HG03066 (cell line): Measurements from ENCODE around the gene RERG.
"Not testable (repeated sequence)": the region's sequence is repeated elsewhere in the genome, so short reads cannot be mapped to it uniquely, and the experiment has no call there.

Experiments used
- ATAC-seq: cut with Tn5 transposase; IDR thresholded peaks from one replicate; pipeline ENCODE4 v1.9.1; 2021; ENCODE audit warnings: low read depth; ENCODE audit not compliant: unreplicated experiment

RERG gene, protein sequence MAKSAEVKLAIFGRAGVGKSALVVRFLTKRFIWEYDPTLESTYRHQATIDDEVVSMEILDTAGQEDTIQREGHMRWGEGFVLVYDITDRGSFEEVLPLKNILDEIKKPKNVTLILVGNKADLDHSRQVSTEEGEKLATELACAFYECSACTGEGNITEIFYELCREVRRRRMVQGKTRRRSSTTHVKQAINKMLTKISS

DNA sequence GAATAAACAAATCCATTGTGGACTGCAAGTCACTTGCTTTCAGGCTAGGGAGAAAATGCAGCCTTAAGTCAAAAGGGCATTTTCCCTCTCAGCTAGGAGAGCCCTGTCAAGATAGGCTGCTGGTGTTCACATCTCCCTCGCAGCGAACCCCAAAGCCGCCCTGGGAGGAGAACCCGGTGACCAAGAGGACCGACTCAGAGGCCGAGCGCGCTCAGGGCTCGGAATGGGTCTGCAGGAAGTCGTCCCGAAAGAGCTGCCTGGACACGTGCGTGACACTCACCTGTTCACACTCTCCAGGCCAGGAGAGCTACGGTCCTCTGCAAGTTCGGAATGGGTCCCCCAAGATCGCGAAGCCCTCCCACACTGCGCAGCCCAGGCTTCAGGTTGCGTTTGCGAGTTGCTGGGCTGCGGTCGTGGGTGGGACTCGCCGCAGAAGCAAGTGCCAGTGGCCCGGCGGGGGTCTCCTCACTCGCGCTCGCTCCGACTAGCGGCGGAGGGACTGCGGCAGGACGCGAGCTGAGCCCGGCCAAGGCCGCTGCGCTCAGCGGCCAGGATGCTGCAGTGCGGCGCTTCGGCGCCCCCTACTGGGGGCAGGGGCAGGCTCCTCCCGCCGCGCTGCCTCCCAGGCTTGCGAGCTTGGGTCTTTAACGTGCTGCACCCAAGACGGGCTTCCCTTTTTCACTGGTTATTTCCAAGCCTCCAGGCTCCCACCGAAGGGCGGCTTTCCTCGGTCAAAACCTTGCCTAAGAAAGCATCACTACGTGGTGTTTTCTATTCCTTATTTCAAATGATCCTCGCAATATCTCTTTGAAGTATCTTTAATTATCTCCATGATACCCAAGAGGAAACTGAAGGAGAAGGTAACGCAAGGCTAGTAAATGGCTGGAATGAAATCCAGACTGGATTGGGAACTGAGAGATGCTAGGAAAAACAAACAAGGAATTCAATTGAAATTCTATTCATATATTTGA, at the start of gene RERG:
Gene RERG (minus strand): TSS at position 503 of the 971 bp plus-strand sequence. CDS start 3,928 bp downstream, outside the sequence.
- ATAC-seq = peak; percentile 87

DNA sequence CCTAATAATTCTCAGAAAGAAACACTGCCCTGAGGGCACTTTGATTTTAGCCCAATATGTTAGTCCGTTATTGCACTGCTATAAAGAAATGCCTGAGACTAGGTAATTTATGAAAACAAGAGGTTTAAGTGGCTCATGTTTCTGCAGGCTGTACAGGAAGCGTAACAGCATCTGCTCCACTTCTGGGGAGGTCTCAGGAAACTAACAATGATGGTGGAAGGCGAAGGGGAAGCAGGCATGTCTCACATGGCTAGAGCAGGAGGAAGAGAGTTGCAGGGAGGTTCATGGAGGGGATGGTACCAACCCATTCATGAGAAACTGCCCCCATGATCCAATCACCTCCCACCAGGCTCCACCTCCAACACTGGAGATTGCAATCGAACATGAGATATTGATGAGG, 49.4 kb upstream of the RERG start:
- no peak for ATAC-seq

DNA sequence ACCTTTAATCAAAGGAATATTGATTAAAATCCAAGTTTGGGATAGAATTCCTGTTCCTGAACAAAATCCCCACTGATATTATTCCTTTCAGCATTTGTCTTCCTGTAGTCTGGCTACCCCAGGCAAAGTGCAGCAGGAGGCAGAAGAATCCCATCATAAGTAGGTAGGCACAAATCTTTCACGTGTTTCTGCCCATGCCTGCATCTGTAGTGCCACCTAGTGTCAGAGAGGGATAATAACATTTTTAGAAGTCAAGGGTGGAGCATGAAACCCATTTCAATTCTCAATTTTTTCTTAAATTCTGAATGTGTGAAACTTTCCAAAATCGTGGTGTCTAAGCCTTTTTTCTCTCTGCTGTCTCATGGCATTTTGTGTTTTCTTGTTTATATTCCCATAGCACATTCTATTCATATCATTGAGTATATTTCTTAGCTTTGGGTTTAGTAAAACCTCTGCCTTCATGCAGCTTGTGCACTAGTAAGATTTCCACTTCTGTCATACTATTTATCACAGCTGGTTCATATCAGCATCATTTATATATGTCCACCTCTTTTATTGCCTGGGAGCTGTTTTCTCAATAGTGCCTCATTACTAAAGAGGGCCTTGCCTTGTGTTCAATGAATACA, 47.8 kb upstream of the RERG start:
- no peak for ATAC-seq

DNA sequence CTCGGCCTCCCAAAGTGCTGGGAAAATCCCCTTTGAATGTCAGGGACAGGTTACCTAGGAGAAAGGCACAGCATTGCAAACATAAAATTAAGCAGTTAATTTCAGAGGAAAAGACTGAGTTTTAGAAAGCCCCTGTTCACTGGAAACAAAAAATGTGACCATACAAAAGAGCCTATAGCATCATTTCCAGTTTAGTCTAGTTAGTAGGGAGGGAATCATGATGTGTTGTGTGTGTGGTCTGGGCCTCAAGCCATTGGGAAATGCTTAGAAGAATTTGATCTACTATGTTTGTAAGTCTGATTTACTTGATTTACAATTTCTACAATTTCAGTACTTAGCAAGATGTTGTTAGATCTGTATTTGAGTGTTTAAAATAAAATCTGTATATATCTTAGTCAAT, 47.1 kb upstream of the RERG start:
- ATAC-seq = no peak

DNA sequence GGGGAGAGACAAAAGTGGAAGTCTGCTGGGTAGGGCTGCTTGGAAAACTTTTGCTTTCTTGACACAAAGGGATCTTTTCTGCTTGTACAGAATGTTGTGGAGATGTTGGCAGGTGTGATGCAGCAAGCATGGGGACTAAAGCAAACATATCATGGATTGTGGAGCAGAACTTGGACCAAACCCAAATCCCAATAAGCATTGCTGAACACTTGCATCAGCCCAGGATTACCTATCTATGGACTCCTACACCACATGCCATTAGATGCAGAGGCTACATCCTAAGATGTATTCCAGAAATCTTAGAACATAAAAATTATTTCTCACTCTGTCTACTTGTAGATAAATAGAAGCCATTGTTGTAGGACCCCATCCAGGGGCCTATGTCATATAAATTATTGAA, 44.7 kb upstream of the RERG start:
- no peak for ATAC-seq

DNA sequence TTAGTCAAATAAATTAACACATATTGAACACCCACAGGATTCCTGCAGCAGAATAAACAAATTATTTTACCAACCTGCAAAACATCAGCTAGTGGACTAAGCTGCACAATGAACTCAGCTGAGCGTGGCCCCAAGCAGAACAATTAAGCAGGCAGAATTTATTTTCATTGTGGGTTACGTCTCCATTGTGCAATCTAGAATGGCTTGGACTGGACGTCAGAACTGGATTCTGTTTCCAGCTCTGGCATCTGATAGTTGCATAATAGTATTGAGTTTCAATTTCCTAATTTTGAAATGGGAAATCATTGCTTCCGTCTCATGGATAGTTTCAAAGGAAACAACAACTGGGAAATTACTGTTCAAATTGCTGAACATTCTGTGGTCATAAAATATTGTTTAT, 35.5 kb upstream of the RERG start:
- no peak for ATAC-seq

DNA sequence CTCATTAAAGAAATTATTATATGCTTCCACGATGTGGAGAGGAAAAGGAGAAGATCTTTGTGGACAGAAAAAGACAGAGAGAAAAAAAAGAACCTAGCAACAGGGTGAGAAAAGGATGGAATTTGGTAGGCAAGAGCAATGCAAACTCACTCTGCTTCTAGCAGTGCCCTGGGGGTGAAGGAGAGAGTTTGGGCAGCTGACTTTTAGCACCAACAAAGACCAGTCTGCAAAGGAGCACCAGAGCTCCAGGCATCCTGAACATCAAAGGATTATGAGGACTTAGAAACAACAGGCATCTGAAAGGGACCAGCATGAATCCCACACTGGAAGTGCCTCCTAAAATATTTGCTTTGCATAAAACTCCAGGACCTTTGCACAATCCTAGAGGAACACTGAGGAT, 32.8 kb upstream of the RERG start:
- no peak for ATAC-seq

DNA sequence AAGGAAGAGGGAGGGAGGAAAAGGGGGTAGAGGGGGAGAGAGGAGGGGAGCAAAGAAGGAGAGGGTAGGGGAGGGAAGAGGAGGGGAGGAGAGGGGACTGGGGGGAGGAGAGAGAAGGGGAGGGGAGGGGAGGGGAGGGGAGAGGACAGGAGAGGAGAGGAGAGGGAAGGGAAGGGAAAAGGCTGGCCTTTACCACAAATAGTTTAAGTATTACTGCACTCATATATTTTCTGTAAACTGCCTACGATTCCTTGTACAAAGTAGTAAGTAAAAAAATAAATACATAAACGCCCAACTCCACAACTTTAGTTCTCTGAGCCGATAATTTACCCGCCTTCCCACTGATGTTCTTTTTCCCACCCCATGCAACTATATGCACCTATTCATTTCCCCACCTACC, 23.7 kb upstream of the RERG start:
- no peak for ATAC-seq

DNA sequence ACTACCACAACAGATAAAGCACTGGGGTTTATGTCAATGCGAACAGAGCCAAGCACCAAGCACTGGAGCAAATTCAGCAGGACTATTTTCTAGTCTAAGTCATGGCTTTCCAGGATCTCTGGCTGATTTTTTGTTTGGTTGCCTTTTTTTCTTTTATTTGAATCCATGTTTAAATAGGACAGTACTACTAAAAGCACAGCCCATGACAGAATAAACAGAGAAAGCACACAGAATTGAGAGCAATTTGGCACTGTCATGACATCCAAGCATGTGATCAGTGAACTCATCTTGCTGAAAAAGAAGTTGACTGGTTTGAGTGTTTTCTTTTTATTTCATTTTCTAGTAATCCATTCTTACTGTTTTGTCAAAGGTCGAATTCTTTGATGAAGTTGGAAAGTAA, 23.1 kb upstream of the RERG start:
- ATAC-seq = no peak

DNA sequence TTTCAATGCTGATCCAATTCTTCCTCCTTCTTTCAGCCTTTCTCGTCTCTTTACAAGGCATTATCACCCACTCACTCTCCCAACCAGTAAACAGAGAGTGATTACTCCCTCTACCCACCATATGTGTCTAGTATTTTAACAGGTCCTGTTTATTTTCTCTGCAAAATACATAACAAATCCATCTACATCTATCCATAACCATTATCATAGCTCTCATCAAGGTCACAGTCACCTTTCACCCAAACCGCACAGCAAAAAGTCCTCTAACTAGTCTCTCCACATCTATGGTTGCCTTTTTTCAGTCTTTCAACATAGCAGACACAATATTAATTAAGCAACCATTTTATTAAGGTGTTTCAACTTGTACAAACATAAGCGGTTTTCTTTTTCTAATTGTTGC, 21.9 kb upstream of the RERG start:
- ATAC-seq = no peak

DNA sequence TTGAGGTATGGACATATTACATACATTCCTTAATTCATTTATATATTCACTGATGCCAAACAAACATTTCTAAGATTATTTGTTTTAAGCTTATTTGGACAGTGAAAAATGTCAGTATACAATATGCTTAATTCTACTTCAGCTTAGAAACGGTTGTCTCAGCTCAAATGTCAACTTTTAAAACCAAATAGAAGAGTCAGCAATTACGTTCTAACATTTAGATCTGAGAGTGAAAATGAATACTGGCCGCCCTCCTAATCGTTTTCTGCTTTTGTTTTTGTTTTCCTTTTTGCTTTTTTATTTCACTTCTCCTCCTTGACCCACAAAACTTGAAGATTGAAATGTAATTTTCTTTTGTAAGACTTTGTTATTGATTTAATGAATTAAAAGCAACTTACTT, 19.7 kb upstream of the RERG start:
- no peak for ATAC-seq

DNA sequence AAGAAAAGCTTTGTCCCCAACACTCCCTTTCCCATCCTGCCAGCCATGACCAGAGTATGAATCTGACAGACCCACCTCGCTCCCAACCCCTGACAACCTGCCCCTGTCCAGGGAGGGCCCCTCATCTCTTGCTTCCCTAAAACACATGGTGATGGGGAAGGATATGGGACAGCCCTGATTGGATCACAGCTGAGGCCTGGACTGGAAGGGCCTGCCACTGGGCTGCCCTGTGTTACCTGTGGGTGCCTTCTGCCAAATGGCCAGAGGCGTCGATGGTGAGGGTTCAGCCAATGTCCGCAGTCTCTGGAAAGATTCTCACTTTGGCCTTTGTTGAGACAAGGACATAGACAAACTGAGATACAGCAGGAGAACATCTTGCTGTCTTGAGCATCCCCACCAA, 13.3 kb upstream of the RERG start:
- ATAC-seq = no peak

DNA sequence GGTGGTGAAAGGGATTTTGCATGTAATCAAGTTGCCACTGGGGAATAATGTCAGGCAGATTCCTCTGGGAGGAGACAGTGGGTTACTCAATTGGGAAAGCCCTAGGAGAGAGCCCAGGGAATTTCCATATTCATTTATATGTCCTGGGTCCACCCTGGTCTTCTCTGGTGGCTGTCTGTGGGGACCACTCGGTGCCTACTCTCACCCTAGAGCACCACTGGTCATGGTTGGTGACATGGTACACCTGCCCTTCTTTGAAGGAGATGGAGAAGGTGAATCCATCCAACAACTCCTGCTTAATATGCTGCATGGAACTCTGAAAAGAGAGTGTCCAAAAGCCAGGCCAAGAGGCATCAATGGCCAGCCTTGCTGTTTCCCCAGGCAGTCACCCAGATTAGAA, 12.8 kb upstream of the RERG start:
- ATAC-seq = no peak

DNA sequence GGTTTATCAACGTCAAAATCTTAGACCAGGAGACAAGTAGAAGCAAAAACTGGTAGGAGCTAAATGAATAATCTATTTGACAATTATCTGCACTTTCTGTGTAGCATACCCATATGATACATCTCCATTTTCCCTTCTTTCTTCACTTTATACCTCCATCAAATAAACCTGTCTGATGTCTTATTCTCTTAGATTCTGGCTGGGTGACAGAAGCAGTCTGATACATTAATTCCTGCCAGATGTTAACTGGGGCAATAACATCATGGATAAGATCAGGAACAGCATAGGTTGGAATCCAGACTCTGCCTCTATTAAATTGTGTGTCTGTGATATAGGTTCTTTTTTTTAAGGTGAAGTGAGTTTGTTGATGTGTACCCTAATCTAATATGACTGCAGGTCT, 11.7 kb upstream of the RERG start:
- ATAC-seq = no peak

DNA sequence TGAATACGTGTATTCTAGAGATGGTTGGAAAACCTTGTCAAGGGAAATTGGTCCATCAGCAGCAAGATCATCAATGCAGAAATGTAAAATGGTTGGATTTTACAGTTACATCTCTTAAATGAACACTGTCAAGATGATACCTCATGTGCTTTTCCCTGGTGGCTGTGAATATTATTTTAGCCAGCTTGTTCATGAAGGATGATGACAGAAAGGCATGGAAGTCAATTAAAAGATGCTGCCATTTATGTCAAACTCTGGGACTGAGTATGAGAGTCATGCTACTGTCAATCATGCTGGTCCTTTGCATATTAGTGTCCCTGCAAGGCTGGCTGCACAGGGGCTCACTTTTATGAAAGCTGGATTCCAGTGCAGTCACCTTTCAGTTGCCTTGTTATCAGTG, 10.3 kb upstream of the RERG start:
- no peak for ATAC-seq

DNA sequence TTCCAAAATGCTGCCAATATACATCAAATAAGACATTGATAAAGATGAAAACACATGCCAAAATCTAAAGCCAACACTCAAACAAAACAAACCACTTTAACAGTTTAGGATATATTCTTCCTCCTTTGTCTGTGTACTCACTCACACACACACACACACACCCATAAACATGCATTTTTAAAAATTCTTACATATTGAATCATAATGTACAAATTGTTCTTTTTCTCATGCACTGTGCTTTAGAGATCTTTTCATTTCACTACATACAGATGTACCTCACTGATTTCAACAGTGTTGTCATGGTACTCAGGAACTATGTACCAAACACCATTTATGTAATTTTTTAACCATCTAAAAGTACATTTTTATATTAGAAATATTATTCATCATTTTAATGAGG, 9.5 kb upstream of the RERG start:
- no peak for ATAC-seq

DNA sequence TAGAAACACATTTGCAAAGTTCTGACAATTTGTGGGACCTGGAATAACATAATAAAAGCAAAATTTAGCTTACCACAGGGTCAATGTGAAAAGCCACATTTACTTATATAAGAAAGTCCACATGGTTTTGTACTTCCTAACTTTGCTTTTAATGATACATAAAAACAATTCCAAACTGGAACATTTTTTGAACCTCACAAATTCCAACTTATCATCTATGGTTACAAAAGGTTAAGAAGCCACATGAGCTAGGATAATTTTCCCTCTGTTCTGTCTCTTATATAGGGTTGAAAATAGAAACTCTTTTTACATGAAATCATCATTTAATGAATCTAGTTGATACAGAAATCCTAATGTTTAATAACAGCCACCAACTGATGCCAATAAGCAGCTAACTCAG, 8.9 kb upstream of the RERG start:
- ATAC-seq = no peak

DNA sequence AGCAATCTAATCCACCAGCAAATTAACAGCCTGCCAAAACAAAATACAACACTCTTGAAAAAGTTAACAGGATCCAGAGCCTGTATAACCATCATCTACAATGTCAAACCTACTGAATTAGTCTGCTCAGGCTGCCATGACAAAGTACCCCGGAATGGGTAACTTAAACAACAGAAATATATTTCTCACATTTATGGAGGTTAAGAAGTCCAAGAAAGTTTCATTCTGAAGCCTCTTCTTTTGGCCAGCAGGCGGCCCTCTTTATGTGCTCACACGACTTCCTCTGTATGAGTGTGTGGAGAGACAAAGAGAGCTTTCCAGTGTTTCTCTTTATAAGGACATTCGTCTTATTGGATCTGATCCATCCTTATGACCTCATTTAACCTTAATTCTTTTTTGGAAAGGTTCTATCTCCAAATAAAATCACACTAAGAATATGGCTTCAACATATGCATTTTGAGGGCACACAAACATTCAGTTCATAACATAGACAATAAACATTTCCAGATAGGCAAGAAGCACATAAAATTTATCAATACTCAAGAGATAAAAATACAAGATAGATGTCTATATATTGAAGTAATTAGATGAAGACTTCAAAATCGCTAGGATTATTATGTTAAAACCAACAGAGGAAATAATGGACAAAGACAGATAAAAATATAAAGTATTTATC, 5.9 kb upstream of the RERG start:
- ATAC-seq = no peak

DNA sequence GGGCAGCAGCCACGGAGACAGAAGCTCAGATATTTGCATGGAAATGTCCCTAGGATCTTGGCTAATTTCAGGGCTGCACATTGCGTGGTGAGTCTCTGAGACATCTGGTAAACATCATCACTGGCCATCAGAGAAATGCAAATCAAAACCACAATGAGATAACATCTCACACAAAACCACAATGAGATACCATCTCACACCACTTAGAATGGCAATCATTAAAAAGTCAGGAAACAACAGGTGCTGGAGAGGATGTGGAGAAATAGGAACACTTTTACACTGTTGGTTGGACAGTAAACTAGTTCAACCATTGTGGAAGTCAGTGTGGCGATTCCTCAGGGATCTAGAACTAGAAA, 4.6 kb upstream of the RERG start:
- ATAC-seq = not testable (repeated sequence)

DNA sequence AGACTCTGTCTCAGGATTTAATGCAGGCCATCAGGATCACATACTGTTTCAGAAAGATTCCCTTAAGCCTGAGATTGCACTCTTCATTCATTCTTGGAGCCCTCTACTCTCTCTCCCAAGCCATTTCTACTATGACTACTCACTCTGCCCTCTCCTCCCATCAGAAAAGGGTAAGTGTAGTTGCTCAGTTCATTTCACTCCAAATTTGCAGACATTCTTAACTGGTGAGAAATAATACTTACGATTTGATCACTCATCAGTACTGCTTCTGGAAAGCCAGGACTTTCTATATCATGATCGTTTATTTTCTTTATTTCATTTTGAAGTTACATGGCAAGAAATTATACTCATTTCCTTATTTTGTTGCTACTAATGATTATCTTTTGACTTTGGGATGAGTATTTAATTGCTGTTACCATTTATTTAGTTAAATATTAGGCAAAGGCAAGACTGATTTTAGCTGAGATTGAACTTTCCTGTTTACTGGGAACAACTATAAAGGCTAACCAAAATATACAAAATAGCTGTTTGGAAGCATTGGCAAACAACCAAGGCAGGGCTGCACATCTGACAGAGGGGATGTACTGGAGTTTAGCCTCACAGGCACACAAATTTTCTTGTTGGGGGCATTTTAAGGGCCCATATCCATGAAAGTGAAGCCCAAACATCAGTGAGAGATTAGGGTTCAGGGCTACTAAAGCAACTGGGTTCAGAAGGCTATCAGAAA, 4.1 kb upstream of the RERG start:
- no peak for ATAC-seq

DNA sequence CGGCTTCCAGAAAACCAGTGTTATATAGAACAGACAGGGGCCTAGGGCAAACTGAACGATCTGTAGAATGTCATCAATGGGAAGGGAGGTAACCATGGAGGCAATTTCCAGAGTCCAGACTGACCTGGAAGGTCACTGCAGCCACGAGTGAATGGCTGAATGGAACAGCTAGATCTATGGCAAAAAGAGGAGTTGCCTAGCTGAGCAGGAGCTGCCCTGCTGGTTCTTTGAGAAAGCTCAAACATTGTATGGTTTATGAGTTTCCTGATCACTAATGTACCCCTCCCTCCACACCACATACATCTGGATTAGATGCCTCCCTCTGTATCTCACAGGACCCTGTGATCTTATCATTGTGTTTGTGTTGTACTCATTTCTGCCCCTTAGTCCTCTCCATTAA, 1.0 kb upstream of the RERG start:
- ATAC-seq = no peak
